GM18498 (cell line): ENCODE results near the gene TOM1.
A peak's percentile ranks its signal among the peaks of the same experiment; 100 is the strongest.
"Not testable (repeated sequence)": the region's sequence is repeated elsewhere in the genome, so short reads cannot be mapped to it uniquely, and the experiment has no call there.

Experiments used
- ATAC-seq: cut with Tn5 transposase; IDR thresholded peaks from one replicate; pipeline ENCODE4 v1.9.1; 2021; ENCODE audit warnings: mild to moderate bottlenecking, moderate library complexity; ENCODE audit not compliant: unreplicated experiment

Gene TOM1

GRCh38 chr22:35363566-35364086 lies 63.9 kb downstream of the TOM1 start:
- no peak for ATAC-seq

DNA sequence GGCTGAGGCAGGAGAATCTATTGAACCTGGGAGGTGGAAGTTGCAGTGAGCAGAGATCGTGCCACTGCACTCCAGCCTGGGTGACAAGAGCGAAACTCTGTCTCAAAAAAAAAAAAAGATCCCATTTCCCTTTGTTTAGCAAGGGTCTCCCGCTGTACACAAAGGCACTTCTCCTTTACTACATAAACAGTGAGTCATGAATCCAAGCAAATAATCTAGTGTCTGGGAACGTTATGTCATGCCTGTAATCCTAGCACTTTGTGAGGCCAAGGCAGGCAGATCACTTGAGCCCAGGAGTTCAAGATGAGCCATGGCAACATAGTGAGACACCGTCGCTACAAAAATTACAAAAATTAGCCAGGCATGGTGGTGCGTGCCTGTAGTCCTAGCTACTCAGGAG lies 64.5 kb downstream of the TOM1 start:
- ATAC-seq: not testable (repeated sequence)

GRCh38 chr22:35367331-35367886 lies 67.7 kb downstream of the TOM1 start:
- ATAC-seq: peak; percentile 47

GRCh38 chr22:35368386-35368785 lies 68.7 kb downstream of the TOM1 start:
- no peak for ATAC-seq

DNA sequence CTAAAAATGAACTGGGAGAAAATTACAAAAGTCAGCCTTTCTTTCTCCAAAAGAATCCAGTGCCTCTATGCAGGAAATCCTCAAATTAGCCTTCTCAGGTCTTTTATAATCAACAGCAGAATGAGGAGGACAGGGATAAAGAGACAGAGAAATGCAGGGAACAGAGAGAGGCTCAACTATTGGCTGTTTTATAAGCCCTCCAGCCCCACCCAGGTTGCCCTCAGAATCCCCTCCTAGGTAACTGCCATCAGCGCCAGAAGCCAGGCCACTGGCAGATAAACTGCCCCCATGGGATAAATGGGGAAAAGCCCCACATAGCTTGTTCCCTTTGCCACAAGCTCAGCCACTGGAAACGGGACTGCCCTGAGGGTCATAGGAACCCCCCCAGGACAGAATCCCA lies 70.3 kb downstream of the TOM1 start:
- no peak for ATAC-seq

- no peak for ATAC-seq
Observed at GRCh38 chr22:35373781-35374180, 74.1 kb downstream of the TOM1 start.

DNA sequence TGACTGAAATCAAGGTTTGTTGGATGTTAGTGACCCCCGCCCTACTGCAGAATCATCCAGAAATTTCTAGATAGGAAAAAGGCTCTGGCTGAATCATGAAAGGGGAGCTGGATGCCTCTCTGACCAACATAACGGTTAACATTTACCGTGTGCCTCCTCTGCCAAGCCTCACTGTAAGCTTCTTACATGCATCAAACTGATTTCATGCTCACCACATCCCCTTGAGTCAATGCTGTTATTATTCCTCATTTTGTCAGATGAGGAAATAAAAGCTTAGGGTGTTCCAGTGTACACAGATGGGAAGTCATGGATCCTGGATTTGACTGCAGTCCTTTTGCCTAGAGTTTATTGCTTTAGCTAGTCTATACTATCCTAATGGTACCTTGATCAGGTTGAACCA lies 75.3 kb downstream of the TOM1 start:
- ATAC-seq: no peak

GRCh38 chr22:35375526-35375925 lies 75.8 kb downstream of the TOM1 start:
- ATAC-seq: no peak

- ATAC-seq: peak; percentile 58
Observed at GRCh38 chr22:35376728-35377472, 77.2 kb downstream of the TOM1 start.

DNA sequence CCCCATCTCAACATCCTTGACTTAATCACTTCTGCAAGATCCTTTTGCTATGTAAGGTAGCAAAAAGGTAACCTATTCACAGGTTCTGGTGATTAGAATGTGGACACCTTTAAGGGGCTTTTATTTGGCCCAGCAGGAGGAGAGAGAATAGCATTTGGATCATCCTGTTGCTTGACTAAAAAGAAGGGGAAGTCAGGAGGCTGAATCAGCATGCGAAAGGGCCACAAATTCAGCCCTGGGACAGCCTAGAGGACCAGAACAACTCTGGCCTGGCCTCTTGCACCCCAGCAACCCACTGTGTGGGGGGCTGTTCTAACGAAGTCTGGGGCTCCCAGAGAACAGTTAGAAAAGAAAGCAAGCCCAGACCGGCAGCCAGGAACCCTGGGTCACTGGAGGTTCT lies 78.0 kb downstream of the TOM1 start:
- ATAC-seq: no peak

GRCh38 chr22:35378621-35379020 lies 78.9 kb downstream of the TOM1 start:
- ATAC-seq: no peak

DNA sequence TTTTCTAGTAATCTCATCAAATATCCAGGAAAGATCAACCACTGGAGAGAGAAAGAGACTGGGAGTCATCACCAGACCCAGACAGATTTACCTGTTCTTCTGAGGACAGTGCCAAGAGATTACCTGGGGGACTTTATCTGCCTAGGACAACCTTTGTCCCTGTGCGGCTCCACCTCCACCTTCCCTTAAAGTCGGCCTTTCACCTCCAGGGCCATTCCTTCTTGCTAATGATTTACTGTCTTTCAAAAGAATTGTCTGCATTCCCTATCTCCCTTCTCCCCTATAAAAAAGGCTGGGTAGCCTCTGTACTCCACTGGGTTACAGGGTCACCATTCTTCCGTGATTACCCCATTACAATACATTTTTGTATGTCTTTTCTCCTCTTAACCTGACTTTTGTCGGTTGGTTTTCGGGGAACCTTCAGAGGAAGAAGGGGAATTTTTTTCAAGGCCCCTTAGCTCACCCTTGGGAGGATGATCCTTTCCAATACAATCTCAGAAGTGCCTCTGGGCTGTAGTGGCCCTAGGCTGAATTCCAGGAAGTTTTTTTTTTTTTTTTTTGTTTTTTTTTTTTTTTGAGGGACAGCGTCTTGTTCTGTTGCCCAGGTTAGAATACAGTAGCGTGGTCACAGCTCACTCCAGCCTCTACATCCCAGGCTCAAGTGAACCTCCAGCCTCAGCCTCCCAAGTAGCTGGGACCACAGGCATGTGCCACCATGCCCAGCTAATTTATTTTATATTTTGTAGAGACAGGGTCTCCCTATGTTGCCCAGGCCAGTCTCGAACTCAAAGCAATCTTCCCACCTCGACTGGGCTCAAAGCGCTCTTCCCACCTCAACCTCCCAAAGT lies 79.7 kb downstream of the TOM1 start:
- ATAC-seq: no peak

DNA sequence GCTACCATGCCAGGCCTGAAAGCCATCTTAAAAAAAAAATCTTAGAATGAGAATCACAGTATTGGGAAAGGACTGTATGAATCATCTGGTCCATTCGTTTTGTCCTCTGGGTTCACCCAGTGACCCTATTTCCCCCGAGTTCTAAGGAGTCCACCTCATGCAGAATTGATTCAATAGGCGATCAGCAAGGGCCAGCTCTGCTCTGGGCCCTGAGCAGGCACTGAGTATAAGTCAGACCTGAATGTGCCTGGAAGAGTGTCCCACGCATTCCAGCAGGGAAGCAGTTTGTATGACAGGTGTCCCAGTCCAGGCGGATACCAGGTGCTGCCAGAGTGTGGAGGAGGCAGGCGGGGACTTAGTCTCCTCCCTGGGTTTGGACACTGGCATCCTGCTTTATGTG lies 80.3 kb downstream of the TOM1 start:
- no peak for ATAC-seq

DNA sequence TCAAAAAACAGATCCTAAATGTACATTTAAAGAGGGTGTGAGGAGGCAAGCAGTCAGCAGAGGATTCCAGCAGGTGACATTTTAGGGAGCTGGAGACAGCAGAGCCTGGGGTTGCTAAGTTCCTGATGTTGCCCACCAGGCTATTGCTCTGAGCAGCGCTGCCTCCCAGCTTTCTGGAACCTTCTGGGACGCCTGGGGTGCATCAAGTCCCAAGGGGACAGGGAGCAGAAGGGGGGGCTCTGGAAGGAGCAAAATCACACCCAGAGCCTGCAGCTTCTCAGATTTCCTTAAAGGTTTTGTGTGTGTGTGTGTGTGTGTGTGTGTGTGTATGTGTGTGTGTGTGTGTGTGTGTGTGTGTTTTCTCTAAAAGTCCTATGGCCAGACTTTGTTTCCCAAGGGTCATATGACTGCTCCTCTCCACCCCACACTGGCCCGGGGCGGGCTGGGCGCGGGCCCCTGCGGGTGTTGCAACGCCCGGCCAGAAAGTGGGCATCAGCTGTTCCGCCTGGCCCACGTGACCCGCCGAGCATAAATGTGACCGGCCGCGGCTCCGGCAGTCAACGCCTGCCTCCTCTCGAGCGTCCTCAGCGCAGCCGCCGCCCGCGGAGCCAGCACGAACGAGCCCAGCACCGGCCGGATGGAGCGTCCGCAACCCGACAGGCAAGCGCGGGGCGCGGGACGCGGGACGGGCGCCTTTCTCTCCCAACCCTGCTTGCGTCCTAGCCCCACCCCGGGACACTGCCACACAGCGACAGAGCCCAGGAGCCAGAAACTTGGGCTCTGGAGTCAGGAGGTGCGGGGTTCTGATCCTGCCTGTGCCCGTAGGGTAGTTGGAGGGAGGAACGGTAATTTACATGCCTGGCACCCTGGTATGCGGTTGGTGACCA lies 81.1 kb downstream of the TOM1 start, which contains the start of gene HMOX1:
TSS of gene HMOX1 (plus strand) at position 560 of the 887 bp plus-strand sequence. CDS start at position 638, 78 bp downstream.
- peak; percentile 69 for ATAC-seq

DNA sequence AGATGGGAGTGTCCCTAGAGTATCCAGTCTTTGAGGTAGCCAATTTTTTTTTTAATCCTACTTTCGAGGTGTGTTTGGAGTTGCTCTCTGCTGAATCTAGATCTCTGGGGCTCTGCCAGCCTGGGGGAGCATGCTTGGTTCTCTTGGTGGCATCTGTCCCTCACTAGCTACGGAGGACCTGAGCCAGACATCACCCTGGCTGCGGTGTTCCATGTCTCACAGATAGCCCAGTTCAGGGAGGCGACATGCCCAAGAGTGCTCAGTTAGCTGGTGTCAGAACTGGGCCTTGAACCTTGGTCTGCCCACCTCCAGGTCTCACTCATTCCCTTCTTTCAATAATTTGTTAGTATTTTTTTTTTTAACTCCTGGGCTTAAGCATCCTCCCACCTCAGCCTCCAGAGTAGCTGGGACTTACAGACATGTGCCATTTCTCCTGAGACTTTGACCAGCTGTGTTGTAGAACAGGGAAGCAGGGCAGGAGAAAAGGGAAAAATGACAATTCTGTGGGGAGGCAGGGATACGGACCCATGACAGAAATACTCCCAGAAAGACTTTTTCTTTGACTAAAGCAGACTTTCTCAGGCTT lies 81.8 kb downstream of the TOM1 start:
- ATAC-seq: no peak

- no peak for ATAC-seq
Observed at GRCh38 chr22:35383679-35384071, 84.0 kb downstream of the TOM1 start.

GRCh38 chr22:35384527-35384926 lies 84.8 kb downstream of the TOM1 start:
- no peak for ATAC-seq

- no peak for ATAC-seq
Observed at GRCh38 chr22:35384975-35385588, 85.4 kb downstream of the TOM1 start.

DNA sequence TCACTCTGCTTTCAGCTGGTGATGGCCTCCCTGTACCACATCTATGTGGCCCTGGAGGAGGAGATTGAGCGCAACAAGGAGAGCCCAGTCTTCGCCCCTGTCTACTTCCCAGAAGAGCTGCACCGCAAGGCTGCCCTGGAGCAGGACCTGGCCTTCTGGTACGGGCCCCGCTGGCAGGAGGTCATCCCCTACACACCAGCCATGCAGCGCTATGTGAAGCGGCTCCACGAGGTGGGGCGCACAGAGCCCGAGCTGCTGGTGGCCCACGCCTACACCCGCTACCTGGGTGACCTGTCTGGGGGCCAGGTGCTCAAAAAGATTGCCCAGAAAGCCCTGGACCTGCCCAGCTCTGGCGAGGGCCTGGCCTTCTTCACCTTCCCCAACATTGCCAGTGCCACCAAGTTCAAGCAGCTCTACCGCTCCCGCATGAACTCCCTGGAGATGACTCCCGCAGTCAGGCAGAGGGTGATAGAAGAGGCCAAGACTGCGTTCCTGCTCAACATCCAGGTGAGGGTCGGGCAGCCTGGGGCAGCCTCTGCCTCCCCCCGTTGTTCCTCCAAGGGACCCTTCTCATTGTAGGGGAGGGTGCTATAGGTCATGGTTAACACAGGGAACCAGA lies 87.1 kb downstream of the TOM1 start:
- ATAC-seq: no peak
